ENCODE results near the gene ZBTB7B.

The ZBTB7B gene

GRCh38 chr1:155038602-155039307, 36.2 kb downstream of the ZBTB7B start:
- no peak for DNase-seq (ENCODE audit: low spot score)

GRCh38 chr1:155039308-155039669, 36.7 kb downstream of the ZBTB7B start:
- no peak for DNase-seq (ENCODE audit: low spot score)

GRCh38 chr1:155040358-155041093, 37.9 kb downstream of the ZBTB7B start:
- no peak for DNase-seq (ENCODE audit: low spot score)

- DNase-seq (ENCODE audit: low spot score) = no peak
Observed at GRCh38 chr1:155042789-155043188, 40.2 kb downstream of the ZBTB7B start.

- no peak for DNase-seq (ENCODE audit: low spot score)
Observed at GRCh38 chr1:155043301-155043702, 40.7 kb downstream of the ZBTB7B start.

- no peak for DNase-seq (ENCODE audit: low spot score)
Observed at GRCh38 chr1:155043793-155044192, 41.2 kb downstream of the ZBTB7B start.

GRCh38 chr1:155044365-155044764, 41.8 kb downstream of the ZBTB7B start:
- no peak for DNase-seq (ENCODE audit: low spot score)

- peak; percentile 67 for DNase-seq (ENCODE audit: low spot score)
Observed at GRCh38 chr1:155044812-155045657, 42.4 kb downstream of the ZBTB7B start.

- DNase-seq (ENCODE audit: low spot score) = no peak
Observed at GRCh38 chr1:155048449-155049334, 46.1 kb downstream of the ZBTB7B start.

GRCh38 chr1:155049651-155050559, 47.3 kb downstream of the ZBTB7B start:
- no peak for DNase-seq (ENCODE audit: low spot score)

- DNase-seq (ENCODE audit: low spot score) = peak; percentile 80
Observed at GRCh38 chr1:155050560-155051341, 48.1 kb downstream of the ZBTB7B start, which contains the start of gene ADAM15. Gene ADAM15 (plus strand): TSS chr1:155051316. CDS start chr1:155051387, 71 bp downstream.

GRCh38 chr1:155051342-155051776, 48.8 kb downstream of the ZBTB7B start:
- DNase-seq (ENCODE audit: low spot score) = no peak

- DNase-seq (ENCODE audit: low spot score) = peak; percentile 35
Observed at GRCh38 chr1:155051777-155052398, 49.3 kb downstream of the ZBTB7B start.

GRCh38 chr1:155052439-155053395, 50.1 kb downstream of the ZBTB7B start:
- DNase-seq (ENCODE audit: low spot score) = no peak

- no peak for DNase-seq (ENCODE audit: low spot score)
Observed at GRCh38 chr1:155053531-155054105, 51.0 kb downstream of the ZBTB7B start.

GRCh38 chr1:155057104-155057503, 54.5 kb downstream of the ZBTB7B start:
- DNase-seq (ENCODE audit: low spot score) = no peak

GRCh38 chr1:155057788-155058211, 55.2 kb downstream of the ZBTB7B start:
- DNase-seq (ENCODE audit: low spot score) = no peak

GRCh38 chr1:155060736-155061135, 58.1 kb downstream of the ZBTB7B start:
- DNase-seq (ENCODE audit: low spot score) = no peak
